Cardiac fibroblast (primary cell): ENCODE data around the gene CPLX4.

Experiments used
- DNase-seq, 2 donors: peaks; one replicate each; pipeline versions ENCODE4 v3.0.0 to v3.0.0-alpha.2; 2010; ENCODE audit warnings: low read depth in 2 of 2
- H3K4me3 ChIP-seq, 2 donors: replicated peaks in 1 of 2; 1 replicate in 1 of 2; 2 replicates in 1 of 2; pipeline ENCODE4 v1.5.1; 2011; ENCODE audit warnings: low read depth in 2 of 2, low read length in 2 of 2, mild to moderate bottlenecking in 2 of 2, moderate library complexity in 1 of 2
- TF ChIP-seq, protein P1 (sequence below): IDR thresholded peaks from one replicate; pipeline ENCODE4 v1.5.1; 2011; ENCODE audit warnings: low read depth, mild to moderate bottlenecking, low read length, inconsistent platforms

The CPLX4 gene

GRCh38 chr18:59318460-59319050 is at the start of gene CPLX4:
CPLX4 (minus strand) TSS chr18:59318649; CDS start chr18:59318462, 187 bp downstream.
- TF ChIP-seq, protein P1, sequence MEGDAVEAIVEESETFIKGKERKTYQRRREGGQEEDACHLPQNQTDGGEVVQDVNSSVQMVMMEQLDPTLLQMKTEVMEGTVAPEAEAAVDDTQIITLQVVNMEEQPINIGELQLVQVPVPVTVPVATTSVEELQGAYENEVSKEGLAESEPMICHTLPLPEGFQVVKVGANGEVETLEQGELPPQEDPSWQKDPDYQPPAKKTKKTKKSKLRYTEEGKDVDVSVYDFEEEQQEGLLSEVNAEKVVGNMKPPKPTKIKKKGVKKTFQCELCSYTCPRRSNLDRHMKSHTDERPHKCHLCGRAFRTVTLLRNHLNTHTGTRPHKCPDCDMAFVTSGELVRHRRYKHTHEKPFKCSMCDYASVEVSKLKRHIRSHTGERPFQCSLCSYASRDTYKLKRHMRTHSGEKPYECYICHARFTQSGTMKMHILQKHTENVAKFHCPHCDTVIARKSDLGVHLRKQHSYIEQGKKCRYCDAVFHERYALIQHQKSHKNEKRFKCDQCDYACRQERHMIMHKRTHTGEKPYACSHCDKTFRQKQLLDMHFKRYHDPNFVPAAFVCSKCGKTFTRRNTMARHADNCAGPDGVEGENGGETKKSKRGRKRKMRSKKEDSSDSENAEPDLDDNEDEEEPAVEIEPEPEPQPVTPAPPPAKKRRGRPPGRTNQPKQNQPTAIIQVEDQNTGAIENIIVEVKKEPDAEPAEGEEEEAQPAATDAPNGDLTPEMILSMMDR, result no peak
- DNase-seq, result no peak
- H3K4me3 ChIP-seq, result no peak within 1 kb of the TSS

GRCh38 chr18:59360381-59360780 is 41.9 kb upstream of the CPLX4 start:
- TF ChIP-seq, protein P1, result no peak
- H3K4me3 ChIP-seq, result no peak overlapping the region
- DNase-seq, result no peak

- no peak for DNase-seq
- H3K4me3 ChIP-seq, result peak overlapping the region; percentile 32 to 95
- TF ChIP-seq, protein P1, result no peak
Observed at GRCh38 chr18:59359576-59359952, 41.1 kb upstream of the CPLX4 start.

GRCh38 chr18:59358712-59359575 is 40.5 kb upstream of the CPLX4 start, which contains the start of gene LMAN1:
LMAN1 (minus strand) TSS chr18:59359265; CDS start chr18:59359244, 21 bp downstream.
- peak within 1 kb of the TSS; percentile 95 to 98 for H3K4me3 ChIP-seq
- peak; percentile 92 to 96 for DNase-seq
- TF ChIP-seq, protein P1, result no peak

GRCh38 chr18:59358414-59358711 is 39.9 kb upstream of the CPLX4 start:
- peak; percentile 53 to 65 for DNase-seq
- TF ChIP-seq, protein P1, result no peak
- H3K4me3 ChIP-seq, result peak overlapping the region; percentile 95 to 98

DNA sequence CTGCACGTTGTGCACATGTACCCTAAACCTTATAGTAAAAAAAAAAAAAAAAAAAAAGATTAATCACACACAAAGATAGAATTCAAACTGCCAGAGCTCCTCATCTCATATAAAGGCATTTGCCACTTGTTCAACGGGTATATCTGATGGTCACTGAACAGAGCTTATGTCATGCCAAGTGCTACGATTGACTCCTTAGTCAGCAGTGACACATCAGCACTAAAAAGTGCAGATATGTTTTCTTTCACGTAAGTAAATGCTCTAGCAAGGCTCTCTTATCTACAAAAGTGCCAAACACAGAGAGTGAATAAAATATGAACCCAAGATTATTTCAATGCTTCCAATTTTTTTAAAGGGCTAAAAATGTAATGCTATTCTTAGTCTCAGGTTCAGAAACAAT is 39.5 kb upstream of the CPLX4 start:
- TF ChIP-seq, protein P1, result no peak
- peak; percentile 63 to 86 for DNase-seq
- H3K4me3 ChIP-seq, result peak overlapping the region; percentile 95 to 98
